Prostate gland (tissue), 2 donors: Measurements from ENCODE around the gene FARS2.

Experiments used
- CTCF ChIP-seq, 4 experiments: fragments of 200-600 bp in 2 of 4; fragments of 450-650 bp in 2 of 4; sonication (generic) in 2 of 4; IDR thresholded peaks; 1 replicate in 3 of 4; 2 replicates in 1 of 4; pipeline ENCODE4 v1.5.1; 2016 to 2019; ENCODE audit warnings: antibody characterized with exemption in 4 of 4, mild to moderate bottlenecking in 2 of 4, moderate library complexity in 2 of 4
- POLR2A ChIP-seq: fragments of 450-650 bp; IDR thresholded peaks from one replicate; pipeline ENCODE4 v1.6.1; 2016; ENCODE audit warnings: antibody characterized with exemption, mild to moderate bottlenecking
- POLR2AphosphoS5 ChIP-seq: sonication (generic); formaldehyde crosslinking; IDR thresholded peaks from one replicate; pipeline ENCODE4 v1.6.1; 2017; ENCODE audit warnings: antibody characterized with exemption

- TF ChIP-seq CTCF (IDR thresholded peaks at IDR 0.05) (no peak), POLR2A (no peak), POLR2AphosphoS5 (no peak)
Observed at GRCh38 chr6:5501837-5502236, 240.5 kb downstream of the FARS2 start.
